GM18909 (cell line): Measurements from ENCODE around the gene PLSCR5.
A peak's percentile ranks its signal among the peaks of the same experiment; 100 is the strongest.

Experiments
- ATAC-seq: cut with Tn5 transposase; IDR thresholded peaks from one replicate; pipeline ENCODE4 v1.9.1; 2021; ENCODE audit warnings: mild to moderate bottlenecking; ENCODE audit not compliant: unreplicated experiment, poor library complexity

The PLSCR5 gene

DNA sequence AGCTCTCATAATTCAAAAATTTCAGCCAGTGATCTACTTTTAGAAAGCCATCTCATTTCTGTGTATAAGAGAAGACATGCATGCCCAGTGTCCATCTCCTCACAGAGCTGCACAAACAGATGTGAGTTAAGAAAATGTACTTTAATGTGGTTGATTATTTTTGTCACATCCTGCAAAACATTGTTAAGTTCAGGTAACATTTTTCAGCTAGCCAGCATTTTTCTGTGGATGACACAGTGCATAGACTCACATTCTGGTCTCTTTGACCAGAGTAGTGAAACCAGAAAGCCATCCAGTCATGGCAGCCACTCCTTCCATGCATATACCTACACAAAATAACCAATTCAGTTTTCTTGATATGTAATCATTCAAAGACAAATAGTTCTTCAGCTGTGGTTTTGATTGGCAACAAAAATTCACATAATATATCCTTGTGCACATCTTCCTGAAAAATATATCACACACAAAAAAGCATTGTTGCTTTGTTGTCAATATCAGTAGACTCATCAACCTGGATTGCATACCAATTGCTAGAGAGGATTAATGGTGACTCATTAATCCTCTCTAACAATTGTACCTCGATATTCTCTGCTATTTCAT, 58.7 kb downstream of the PLSCR5 start:
- ATAC-seq = no peak

DNA sequence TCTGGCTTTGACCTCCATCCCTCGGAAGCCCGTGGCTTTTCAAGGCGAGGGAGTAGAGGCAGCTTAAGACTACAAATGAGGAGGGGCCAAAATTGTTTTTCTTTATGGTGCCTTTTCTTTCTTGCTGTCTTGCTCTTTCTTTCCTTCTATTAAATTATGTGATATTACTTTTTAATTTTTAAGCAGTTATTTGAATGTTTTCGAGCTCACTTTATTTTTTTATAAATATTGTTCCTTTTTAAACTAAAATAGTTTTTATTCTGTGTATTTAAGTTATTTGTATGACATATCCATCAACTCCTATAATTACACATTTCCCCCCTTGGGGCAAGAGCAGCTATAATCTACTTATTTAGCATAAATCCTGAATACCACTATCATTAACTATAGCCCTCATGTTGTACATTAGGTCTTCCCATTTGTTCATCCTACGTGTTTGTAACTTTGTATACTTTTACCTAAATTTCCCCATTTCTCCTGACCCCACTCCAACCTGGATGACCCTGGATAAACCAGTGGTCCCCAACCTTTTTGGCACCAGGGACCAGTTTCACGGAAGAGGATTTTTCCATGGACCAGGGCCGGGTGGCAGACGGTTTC, 60.1 kb downstream of the PLSCR5 start:
- ATAC-seq = no peak

DNA sequence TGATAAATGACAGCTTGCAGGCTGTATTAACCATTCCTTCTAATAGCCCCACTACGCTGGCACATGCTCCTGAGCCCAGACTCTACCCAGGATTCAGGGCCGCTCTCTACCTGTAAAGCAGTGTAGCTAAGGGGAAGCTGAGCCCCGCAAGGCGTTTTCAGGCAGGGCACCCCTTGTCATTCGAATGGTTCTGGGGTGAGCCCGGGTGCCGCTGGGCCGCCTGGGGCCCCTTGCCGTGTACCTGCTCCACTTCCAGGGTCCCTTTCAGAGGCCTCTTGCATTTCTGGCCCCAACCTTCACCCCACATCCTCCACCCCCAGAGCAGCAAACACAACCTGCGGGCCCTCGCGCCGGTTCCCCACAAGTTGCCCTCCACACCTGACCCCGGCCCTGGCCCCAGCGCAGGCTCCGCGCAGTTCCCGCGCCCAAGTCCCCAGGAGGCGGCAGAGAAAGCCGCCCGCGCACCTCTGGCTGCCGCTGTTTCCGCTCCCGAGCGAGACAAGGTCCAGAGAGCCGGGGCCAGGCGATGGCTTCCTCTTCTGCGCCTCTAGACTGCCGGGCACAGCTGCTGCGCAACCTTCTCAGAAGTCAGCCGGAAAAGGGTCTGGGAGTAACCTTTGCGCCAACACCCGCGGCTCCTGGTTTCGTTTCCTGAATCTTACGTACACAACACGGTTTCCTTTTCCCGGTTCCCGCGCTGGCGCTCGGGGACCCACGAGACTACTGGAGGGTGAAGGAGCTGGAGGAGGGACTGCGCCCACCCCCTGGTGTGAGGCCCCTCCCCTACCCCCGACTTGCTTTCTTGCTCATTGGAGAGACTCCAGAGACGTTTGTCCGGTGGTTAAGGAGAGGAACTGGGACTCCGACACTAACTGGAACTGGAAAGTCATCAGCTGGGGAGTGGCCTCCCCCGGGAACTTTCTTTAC, 60.9 kb downstream of the PLSCR5 start, which contains the start of gene PLSCR1:
TSS of gene PLSCR1 (minus strand) at position 606 of the 927 bp plus-strand sequence. CDS start 8,055 bp downstream, outside the sequence.
- ATAC-seq = peak; percentile 91

DNA sequence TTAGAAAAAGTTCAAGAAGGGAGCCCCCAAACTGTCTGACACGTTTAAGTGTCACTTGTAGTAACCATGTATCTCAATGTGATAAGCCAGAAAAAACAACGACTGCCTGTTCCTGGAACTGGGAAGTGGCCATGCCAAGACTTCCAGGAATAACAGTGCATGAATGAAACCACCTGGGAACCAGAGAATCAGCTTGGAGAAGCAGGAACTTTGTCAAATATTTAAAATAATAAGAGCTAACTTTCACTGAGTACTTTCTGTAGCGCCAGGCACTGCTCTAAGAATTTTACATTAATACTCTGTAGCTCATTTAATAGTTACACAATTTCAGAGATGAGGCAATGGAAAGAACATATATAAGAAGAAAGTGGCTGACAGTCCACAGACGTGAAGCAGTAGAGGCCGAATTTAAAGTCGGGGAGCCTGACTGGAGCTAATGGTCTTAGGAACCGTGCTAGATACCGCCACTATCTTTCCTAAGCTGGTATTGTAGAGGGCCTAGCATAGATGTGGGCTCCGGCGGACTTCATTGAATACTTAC, 61.6 kb downstream of the PLSCR5 start:
- peak; percentile 11 for ATAC-seq

DNA sequence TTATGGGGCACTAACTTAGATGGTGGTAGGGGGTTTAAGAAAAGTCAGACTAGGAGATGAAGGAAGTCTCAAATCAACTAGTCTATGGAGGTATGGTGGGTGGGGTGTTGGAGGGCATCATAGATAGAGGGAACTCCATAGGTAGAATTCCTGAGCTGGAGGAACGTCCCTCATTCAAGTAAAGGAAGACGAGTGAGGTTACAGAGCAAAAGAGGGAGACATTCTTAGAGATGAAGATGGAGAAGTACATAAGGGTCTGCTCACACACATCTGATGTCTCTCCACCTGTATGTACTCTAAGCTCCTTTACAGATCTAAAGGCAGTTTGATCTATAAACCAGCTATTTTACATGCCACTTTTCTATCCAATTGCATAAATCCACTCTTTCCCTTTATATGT, 62.2 kb downstream of the PLSCR5 start:
- no peak for ATAC-seq

DNA sequence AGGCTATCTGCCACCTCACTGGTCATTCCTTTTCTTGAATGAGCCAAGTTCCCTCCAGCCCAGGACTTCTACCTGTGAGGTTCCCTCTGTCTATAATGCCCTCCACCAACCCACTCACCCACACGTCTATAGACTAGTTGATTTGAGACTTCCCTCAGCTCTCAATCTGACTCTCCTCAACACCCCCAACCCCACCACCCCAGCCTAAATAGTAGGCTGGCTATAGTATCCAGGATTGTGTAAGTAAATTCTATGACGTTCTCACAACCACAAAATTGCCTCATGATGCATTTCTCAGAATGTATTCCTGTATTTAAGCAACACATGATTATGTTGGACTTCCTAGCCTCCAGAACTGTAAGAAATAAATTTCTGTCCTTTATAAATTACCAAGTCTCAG, 63.0 kb downstream of the PLSCR5 start:
- no peak for ATAC-seq

DNA sequence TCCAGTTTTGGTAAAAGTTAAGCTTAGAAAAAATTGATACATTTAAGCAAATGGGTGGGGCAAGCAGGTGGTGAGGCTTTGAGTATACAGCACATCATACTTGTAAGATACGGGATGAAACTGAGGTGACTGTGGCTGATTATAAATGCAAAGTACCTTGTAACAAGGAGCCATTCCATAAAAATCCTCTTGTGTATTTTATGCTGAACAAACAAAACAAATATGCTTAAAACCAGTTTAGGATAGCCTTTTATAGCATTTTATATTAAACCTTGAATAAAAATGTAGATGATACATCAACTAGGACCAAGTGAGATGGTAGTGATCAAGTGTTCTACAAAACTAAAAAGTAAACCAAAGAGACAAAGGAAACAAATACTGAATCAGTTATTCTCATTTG, 64.2 kb downstream of the PLSCR5 start:
- ATAC-seq = no peak

DNA sequence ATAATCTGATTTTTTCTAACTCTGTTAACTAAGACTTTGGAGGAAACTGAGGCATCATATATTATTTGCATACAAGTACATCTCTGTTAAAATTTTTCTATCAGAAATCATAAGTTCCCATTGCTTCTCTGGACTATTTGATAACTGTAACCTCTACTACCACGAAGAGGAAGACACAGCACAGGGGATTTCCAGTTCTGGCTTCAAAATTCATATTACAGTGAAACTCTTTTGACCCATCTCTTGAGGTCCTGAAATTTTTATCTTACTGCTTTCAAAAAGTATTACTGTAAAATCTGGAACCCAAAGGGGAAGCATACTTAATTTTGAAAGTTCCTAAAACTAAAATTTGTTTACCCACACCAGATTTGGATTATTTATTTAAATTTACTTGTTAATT, 64.9 kb downstream of the PLSCR5 start:
- ATAC-seq = no peak

DNA sequence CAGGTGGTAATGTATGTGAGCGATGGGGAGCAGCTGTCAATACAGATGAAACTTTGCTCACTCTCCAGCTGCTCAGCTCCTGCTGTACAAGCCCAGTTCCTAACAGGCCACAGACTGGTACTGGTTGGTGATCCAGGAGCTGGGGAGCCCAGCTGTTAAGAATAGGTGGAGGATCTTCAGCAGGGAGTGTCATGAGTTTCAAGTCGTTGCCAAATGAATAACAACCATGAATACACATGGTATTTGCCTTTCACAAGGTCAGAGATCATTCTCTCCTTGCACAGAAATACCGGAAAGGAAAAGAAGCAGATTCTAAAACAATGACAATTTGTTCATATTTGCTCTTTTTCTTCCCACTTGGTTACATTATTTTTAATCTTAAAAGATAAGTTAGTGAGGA, 65.8 kb downstream of the PLSCR5 start:
- no peak for ATAC-seq

DNA sequence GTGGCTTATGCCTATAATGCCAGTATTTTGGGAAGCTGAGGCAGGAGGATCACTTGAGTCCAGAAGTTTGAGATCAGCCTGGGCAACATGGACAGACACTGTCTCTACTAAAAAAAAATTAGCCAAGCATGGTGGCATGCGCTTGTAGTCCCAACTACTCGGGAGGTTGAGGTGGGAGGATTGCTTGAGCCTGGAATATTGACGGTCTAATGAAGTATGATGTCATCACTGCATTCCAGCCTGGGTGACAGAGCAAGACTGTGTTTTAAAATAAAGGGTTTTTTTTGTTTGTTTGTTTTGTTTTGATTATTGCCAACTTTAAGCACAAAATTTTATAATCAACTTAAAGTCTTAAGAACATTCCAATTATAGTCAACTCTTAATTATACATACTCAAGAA, 67.5 kb downstream of the PLSCR5 start:
- no peak for ATAC-seq

DNA sequence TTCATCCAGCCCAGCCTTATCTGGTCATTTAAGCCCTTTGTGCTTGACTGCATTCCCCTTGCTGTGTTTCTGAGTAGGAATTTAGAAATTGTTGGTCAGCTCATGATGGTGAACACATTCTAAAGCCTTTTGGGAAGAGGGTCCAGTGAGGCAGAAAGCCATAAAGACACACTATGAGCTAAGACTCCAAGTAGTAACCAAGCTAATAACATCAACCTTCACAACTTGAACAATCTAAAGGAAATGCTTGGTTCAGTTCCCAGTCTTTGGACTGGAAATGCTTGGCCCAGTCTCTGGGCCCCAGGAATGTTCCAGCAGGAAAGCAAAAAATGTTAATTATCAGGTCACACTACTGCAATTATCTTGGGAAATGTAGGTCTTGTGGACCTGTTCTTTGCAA, 68.5 kb downstream of the PLSCR5 start:
- no peak for ATAC-seq
